GM12892 (cell line): ENCODE data around the gene NOC4L.
"Not testable (repeated sequence)": the region's sequence is repeated elsewhere in the genome, so short reads cannot be mapped to it uniquely, and the experiment has no call there.

Experiments
- DNase-seq: peaks from one replicate; pipeline ENCODE4 v3.0.0; 2011; ENCODE audit not compliant: insufficient read length
- FAIRE-seq: peaks from 2 replicates; lab custom pipeline; 2011; peaks lifted over from hg19 to GRCh38; lab: Jason Lieb, UNC
- POLR2A ChIP-seq: IDR thresholded peaks from 2 replicates; pipeline ENCODE4 v1.6.1; 2011; ENCODE audit warnings: low read depth, low read length, control low read depth
- POLR2AphosphoS5 ChIP-seq: IDR thresholded peaks from 2 replicates; pipeline ENCODE4 v1.6.1; 2011; ENCODE audit warnings: low read depth, low read length, control low read depth
- TAF1 ChIP-seq: IDR thresholded peaks from 2 replicates; pipeline ENCODE4 v1.6.1; 2011; ENCODE audit warnings: low read depth, mild to moderate bottlenecking, control low read depth, low read length, borderline replicate concordance

NOC4L gene

GRCh38 chr12:132190834-132191500, 46.7 kb downstream of the NOC4L start:
- DNase-seq = no peak
- no peak for FAIRE-seq
- no peak for TF ChIP-seq TAF1
- TF ChIP-seq POLR2AphosphoS5 = no peak
- TF ChIP-seq POLR2A = no peak

- no peak for TF ChIP-seq POLR2A
- TF ChIP-seq TAF1 = no peak
- no peak for TF ChIP-seq POLR2AphosphoS5
- no peak for DNase-seq
- no peak for FAIRE-seq
Observed at GRCh38 chr12:132191715-132192553, 47.7 kb downstream of the NOC4L start.

GRCh38 chr12:132194056-132194455, 49.8 kb downstream of the NOC4L start:
- DNase-seq (no peak), FAIRE-seq (no peak)
- no peak for TF ChIP-seq POLR2AphosphoS5

GRCh38 chr12:132194556-132194955, 50.3 kb downstream of the NOC4L start:
- no peak for FAIRE-seq
- TF ChIP-seq POLR2A (no peak), TAF1 (no peak), POLR2AphosphoS5 (no peak)
- DNase-seq = no peak

- not testable (repeated sequence) for FAIRE-seq, DNase-seq
Observed at GRCh38 chr12:132195242-132195641, 51.0 kb downstream of the NOC4L start.

- no peak for FAIRE-seq
- no peak for DNase-seq
- TF ChIP-seq POLR2A = no peak
- TF ChIP-seq POLR2AphosphoS5 = no peak
- no peak for TF ChIP-seq TAF1
Observed at GRCh38 chr12:132196038-132196872, 52.0 kb downstream of the NOC4L start.

GRCh38 chr12:132196873-132197390, 52.7 kb downstream of the NOC4L start:
- TF ChIP-seq POLR2A (no peak), POLR2AphosphoS5 (no peak), TAF1 (no peak)
- DNase-seq = no peak
- FAIRE-seq = no peak

GRCh38 chr12:132197581-132198354, 53.5 kb downstream of the NOC4L start:
- TF ChIP-seq POLR2A (no peak), TAF1 (no peak), POLR2AphosphoS5 (no peak)
- FAIRE-seq = no peak
- DNase-seq = no peak

- DNase-seq (no peak), FAIRE-seq (no peak)
- TF ChIP-seq TAF1 (no peak), POLR2A (no peak), POLR2AphosphoS5 (no peak)
Observed at GRCh38 chr12:132199101-132199500, 54.8 kb downstream of the NOC4L start.

GRCh38 chr12:132199526-132200319, 55.5 kb downstream of the NOC4L start:
- TF ChIP-seq POLR2AphosphoS5 = no peak
- no peak for TF ChIP-seq TAF1
- TF ChIP-seq POLR2A = no peak
- FAIRE-seq = no peak
- DNase-seq = no peak
